Activated CD4-positive, alpha-beta T cell treated with anti-CD3 and anti-CD28 coated beads, Interleukin-2, amount 50 U/mL, for 48 hours (primary cell): Measurements from ENCODE around the gene SCAMP4.
"Not testable (repeated sequence)": the region's sequence is repeated elsewhere in the genome, so short reads cannot be mapped to it uniquely, and the experiment has no call there.

Experiments
- DNase-seq, 2 experiments: peaks; one replicate each; pipeline ENCODE4 v3.0.0-alpha.2; 2020

The SCAMP4 gene

GRCh38 chr19:1884291-1884718 is 20.9 kb upstream of the SCAMP4 start:
- peak in 1 of 2 experiments; percentile 44 for DNase-seq

- no peak for DNase-seq
Observed at GRCh38 chr19:1884719-1885334, 20.4 kb upstream of the SCAMP4 start.

- DNase-seq, result peak; percentile 95 to 97
Observed at GRCh38 chr19:1885398-1886119, 19.6 kb upstream of the SCAMP4 start, which contains the start of gene ABHD17A. TSS of gene ABHD17A (minus strand) at chr19:1885496. CDS start at chr19:1881566, 3,930 bp downstream.

GRCh38 chr19:1886360-1886759 is 18.8 kb upstream of the SCAMP4 start:
- DNase-seq, result not testable (repeated sequence)

- DNase-seq, result no peak
Observed at GRCh38 chr19:1888385-1888784, 16.8 kb upstream of the SCAMP4 start.

- no peak for DNase-seq
Observed at GRCh38 chr19:1889907-1890306, 15.3 kb upstream of the SCAMP4 start.

GRCh38 chr19:1893791-1894190 is 11.4 kb upstream of the SCAMP4 start:
- DNase-seq, result no peak

GRCh38 chr19:1896508-1896907 is 8.7 kb upstream of the SCAMP4 start:
- no peak for DNase-seq

GRCh38 chr19:1901940-1902404 is 3.2 kb upstream of the SCAMP4 start:
- no peak for DNase-seq

- DNase-seq, result no peak
Observed at GRCh38 chr19:1902923-1903322, 2.3 kb upstream of the SCAMP4 start.

GRCh38 chr19:1904860-1905109 is 414 bp upstream of the SCAMP4 start:
- no peak for DNase-seq

GRCh38 chr19:1905863-1906375 is 720 bp downstream of the SCAMP4 start:
- DNase-seq, result no peak

GRCh38 chr19:1906985-1907562 is 1.9 kb downstream of the SCAMP4 start:
- DNase-seq, result no peak

GRCh38 chr19:1907563-1908363 is 2.6 kb downstream of the SCAMP4 start:
- DNase-seq, result no peak

GRCh38 chr19:1908364-1908678 is 3.1 kb downstream of the SCAMP4 start:
- DNase-seq, result no peak

- no peak for DNase-seq
Observed at GRCh38 chr19:1909761-1910080, 4.5 kb downstream of the SCAMP4 start.

GRCh38 chr19:1910177-1910576 is 5.0 kb downstream of the SCAMP4 start:
- DNase-seq, result no peak

GRCh38 chr19:1911098-1911497 is 5.9 kb downstream of the SCAMP4 start:
- no peak for DNase-seq

- no peak for DNase-seq
Observed at GRCh38 chr19:1911995-1912394, 6.8 kb downstream of the SCAMP4 start.

GRCh38 chr19:1912760-1913505 is 7.7 kb downstream of the SCAMP4 start:
- DNase-seq, result no peak

- DNase-seq, result no peak
Observed at GRCh38 chr19:1913781-1914577, 8.8 kb downstream of the SCAMP4 start.

- no peak for DNase-seq
Observed at GRCh38 chr19:1914826-1915341, 9.7 kb downstream of the SCAMP4 start.
